C4-2B (cell line): ENCODE results near the gene KRT85.

Source experiments
- H3K27ac ChIP-seq: fragments of 450-650 bp; 2 replicates; pipeline ENCODE4 v1.5.1; 2017
- ZFX ChIP-seq: fragments of 450-650 bp; IDR thresholded peaks from 2 replicates; pipeline ENCODE4 v1.6.1; 2017
- TF ChIP-seq, protein P1 (sequence below): fragments of 450-650 bp; conservative IDR thresholded peaks from 2 replicates; pipeline ENCODE4 v1.5.1; 2017; ENCODE audit warnings: mild to moderate bottlenecking

The KRT85 gene

DNA sequence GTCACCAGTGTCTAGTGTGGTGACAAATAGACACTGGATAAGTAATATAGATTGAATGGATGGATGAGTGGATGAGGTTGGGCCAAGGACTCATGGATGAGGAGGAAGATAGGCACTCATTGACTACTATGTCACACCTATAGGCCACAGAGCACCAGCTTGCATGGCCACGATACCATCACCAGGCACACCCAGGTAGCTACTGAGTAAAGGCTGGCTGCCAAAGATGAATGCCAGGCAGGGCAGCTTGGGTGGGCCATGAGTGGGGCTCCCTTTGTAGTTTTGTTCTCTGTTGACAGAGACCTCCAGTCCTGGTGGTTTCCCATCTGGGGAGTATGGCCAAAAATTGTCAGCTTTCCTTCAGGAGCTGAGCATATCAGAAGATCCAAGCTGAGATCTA, 34.9 kb downstream of the KRT85 start:
- no peak overlapping the region for H3K27ac ChIP-seq
- TF ChIP-seq, protein P1, sequence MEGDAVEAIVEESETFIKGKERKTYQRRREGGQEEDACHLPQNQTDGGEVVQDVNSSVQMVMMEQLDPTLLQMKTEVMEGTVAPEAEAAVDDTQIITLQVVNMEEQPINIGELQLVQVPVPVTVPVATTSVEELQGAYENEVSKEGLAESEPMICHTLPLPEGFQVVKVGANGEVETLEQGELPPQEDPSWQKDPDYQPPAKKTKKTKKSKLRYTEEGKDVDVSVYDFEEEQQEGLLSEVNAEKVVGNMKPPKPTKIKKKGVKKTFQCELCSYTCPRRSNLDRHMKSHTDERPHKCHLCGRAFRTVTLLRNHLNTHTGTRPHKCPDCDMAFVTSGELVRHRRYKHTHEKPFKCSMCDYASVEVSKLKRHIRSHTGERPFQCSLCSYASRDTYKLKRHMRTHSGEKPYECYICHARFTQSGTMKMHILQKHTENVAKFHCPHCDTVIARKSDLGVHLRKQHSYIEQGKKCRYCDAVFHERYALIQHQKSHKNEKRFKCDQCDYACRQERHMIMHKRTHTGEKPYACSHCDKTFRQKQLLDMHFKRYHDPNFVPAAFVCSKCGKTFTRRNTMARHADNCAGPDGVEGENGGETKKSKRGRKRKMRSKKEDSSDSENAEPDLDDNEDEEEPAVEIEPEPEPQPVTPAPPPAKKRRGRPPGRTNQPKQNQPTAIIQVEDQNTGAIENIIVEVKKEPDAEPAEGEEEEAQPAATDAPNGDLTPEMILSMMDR = no peak
- TF ChIP-seq ZFX = no peak

DNA sequence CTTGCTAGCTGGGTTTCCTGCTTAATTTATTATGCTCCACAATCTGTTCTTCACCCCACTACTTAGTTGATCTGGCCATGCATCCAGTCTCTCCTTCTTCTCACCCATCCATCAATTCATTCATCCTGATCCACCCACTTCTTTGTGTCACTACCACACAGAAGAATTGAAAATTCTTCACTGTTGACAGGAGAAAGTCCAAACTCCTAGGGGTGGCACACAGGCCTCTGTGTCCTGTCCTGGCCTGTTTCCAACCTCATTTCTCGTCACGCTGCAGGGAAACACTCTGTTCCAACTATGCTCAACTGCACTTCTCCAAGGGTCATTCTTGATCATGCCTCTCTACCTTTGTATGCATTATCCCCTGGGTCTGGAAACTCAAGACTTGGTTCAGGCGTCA, 35.4 kb downstream of the KRT85 start:
- no peak overlapping the region for H3K27ac ChIP-seq
- TF ChIP-seq, protein P1 = no peak
- TF ChIP-seq ZFX = no peak

DNA sequence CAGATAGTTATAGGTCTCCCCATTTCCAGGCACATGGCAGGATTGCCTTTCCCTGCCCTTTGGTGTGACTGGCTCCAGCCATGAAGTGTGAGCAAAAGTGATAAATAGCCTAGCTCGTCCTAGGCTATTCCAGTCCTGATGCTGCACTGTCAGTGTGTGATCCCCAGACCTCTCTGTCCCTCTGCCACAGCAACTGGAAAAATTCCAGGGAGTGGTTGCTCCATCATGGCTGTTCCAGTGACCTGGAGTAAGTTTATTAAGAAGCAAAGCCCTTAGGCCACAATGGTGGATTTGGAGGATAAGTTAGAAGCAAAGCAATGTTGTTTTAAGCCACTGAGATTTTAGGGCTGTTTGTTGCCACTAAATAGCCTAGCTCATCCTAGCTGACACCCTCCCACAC, 36.2 kb downstream of the KRT85 start:
- no peak for TF ChIP-seq ZFX
- TF ChIP-seq, protein P1 = no peak
- H3K27ac ChIP-seq = no peak overlapping the region

DNA sequence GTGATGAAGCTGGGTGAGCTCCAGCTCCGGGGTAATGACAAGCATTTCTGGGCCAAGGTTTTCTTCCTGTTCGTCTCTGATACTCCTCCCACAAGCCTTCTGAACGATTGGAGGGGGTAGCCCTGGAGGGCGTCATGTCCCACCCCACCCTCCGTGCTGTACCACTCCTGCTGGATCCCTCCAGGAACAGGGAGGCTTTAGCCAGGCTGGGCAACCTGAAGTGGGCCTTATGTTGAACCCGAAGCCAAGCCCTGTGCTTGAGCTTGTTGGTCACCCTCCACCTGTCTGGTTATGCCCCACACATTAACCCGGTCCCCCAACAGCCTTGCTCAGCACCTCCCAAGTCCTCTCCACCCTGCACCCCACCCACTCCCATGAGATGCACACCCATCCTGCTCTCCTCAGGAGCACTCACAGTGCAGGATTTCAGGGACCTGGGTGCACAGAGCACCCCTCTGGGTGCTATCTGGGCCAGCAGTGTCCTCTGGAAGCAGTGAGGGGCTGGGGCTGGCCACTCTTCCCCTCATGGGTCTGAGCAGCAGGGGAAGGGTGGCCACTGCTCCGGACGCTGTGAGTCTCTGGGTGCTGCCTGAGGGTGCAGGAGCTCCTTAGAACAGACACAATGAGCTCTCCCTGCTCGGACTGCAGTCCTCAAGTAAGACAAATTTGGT, 39.3 kb downstream of the KRT85 start:
- TF ChIP-seq, protein P1 = peak; percentile 54
- TF ChIP-seq ZFX = no peak
- H3K27ac ChIP-seq = peak overlapping the region; percentile 0; the same call in 1 of the 2 replicates

DNA sequence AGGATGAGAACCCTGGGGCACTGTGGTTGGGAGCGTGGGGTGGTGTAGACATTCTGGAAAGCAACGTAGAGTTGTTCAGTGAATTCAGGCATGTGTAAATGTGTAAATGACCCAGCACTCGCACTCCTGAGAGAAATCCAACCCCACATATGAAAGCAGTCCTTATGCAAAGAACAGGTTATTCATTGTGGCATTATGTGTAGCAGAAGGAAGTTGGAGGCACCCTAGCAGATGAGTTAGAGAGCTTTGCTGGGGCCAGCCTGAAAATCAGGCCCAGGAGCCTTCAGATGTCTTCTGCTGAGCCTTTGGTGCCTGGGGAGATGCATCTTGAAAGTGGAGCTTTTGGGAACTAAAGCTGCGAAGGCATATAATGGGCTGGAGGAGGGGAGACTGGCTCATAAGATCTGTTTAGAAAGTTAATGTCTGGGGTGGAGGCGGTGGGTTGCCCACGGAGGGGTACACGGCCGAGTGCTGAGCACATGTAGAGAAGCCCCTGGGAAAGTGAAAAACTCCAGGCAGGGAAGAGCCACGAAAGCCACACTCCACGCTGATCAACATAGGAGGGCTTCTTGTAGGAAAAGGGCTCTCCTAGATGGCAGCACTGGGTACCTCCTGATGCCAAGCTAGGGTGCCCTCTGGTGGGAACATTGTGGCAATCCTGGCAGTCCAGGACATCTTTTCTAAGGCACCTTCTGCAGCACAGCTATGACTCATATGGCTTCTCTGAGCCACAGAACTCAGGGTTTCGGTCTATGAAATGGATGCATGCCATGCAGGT, 40.0 kb downstream of the KRT85 start:
- TF ChIP-seq ZFX = no peak
- TF ChIP-seq, protein P1 = peak; percentile 97
- H3K27ac ChIP-seq = no peak overlapping the region

DNA sequence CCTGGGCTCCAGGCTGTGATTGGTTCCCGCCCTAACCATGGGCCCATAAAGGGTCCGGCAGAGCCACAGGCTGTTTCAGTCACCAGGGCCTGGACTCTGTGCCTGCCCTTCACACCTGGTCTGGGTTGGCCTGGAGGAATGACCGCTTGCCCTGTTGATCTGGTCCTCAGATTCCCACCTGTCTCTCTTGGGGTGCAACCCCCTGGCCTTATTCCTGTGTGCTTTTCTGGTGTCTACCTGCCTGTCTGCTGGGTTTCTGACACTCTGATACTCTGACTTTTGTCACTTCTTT, 43.2 kb downstream of the KRT85 start:
- no peak for TF ChIP-seq ZFX
- TF ChIP-seq, protein P1 = no peak
- no peak overlapping the region for H3K27ac ChIP-seq

DNA sequence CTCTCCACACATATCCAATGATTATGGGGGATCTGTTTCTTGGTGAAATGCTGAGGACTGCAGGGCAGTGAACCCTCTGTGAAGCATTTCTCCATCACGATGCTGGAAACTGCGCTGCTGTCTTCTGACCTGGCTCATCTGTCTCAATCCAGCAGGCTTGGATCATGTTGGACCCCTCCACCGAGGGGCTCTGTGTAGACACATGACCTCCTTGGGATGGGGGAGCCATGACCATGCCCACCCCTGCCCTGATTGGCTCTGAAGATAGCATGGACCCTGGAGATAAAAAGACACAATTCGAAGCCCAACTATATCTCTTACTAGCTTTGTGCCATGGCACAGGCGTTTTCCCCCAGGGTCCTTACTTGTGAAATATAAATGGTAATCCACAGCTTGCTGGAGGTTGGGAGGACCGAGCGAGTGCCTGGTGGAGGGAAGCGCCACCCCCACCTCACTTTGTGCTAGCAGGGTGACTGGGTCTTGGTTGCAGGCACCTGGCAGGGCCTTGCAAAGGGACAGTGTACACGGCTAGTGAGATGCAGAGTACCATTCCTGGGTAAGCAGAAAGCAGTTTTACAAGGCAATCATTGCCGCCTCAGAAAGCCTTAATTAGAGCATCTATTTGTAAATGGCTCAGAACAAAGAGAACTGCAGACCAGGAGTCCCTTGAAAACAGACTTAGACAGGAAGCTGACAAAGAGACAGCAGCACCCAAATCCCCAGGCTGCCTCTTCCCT, 43.7 kb downstream of the KRT85 start:
- no peak overlapping the region for H3K27ac ChIP-seq
- TF ChIP-seq, protein P1 = no peak
- TF ChIP-seq ZFX = no peak
